Measurements from ENCODE around the gene DUSP16. TPM values are rescaled to one million over a fixed set of nuclear protein-coding genes. Genes with fewer than 3 reads are reported as not detected.

Gene DUSP16
- total RNA-seq, 4 donors from 2014 or later, result 16.1 to 47.0 (median 40.0) TPM

GRCh38 chr12:12465522-12465921 lies 97.1 kb downstream of the DUSP16 start:
- TF ChIP-seq EP300 (IDR thresholded peaks at IDR 0.05; ENCODE audit: low read depth) (no peak), POLR2AphosphoS5 (IDR thresholded peaks at IDR 0.05) (no peak)

GRCh38 chr12:12461923-12462315 lies 100.7 kb downstream of the DUSP16 start:
- H3K27ac ChIP-seq, result no peak overlapping the region
- intact Hi-C loops (cut with DNase I; ENCODE audit: low total_unique reads), result no loop called here
- no peak for TF ChIP-seq POLR2A (IDR thresholded peaks at IDR 0.05)
- TF ChIP-seq EP300 (IDR thresholded peaks at IDR 0.05; ENCODE audit: low read depth), result no peak
- TF ChIP-seq CTCF (IDR thresholded peaks at IDR 0.05), result no peak
- no peak for TF ChIP-seq POLR2AphosphoS5 (IDR thresholded peaks at IDR 0.05)

More at GRCh38 chr12:12465522-12465921, 97.1 kb downstream of the DUSP16 start:
- intact Hi-C loops (cut with DNase I; ENCODE audit: low total_unique reads), result no loop called here
- no peaks in the 10 kb centered on the region for H3K9me3 ChIP-seq
- DNase-seq, result no peak
- 91 to 92% methylated on average over 2 to 20 of the region's 20 CpGs for WGBS, 2 donors (ENCODE audit: low coverage in 1 of 2)
- peaks cover 0 to 3% (median 0%) of the 10 kb centered on the region in 4 donors for H3K4me1 ChIP-seq
- no peaks in the 10 kb centered on the region for H3K27me3 ChIP-seq
- H3K4me3 ChIP-seq, result no peak overlapping the region
- peak overlapping the region in 3 of 4 donors; percentile 0 to 51 (median 31) for H3K27ac ChIP-seq
- H3K36me3 ChIP-seq, result no peaks in the 10 kb centered on the region
- in situ Hi-C loops (cut with MboI; ENCODE audit: low pct_ligation_motif_present in 1 of 4, low pct_unique_long_range_greater_than_20kb in 1 of 4, low sequenced_read_pairs in 3 of 4), result no loop called here

GRCh38 chr12:12460935-12461922 lies 101.4 kb downstream of the DUSP16 start:
- Histone ChIP-seq H3K9me3 (no peaks in the 10 kb centered on the region), H3K36me3 (no peaks in the 10 kb centered on the region), H3K4me1 (peaks cover 0 to 5% (median 0%) of the 10 kb centered on the region in 4 donors), H3K27ac (no peak overlapping the region), H3K27me3 (no peaks in the 10 kb centered on the region), H3K4me3 (no peak overlapping the region)
- no peak for TF ChIP-seq EP300 (IDR thresholded peaks at IDR 0.05; ENCODE audit: low read depth)
- no peak for TF ChIP-seq POLR2A (IDR thresholded peaks at IDR 0.05)
- no peak for TF ChIP-seq POLR2AphosphoS5 (IDR thresholded peaks at IDR 0.05)
- no peak for TF ChIP-seq CTCF (IDR thresholded peaks at IDR 0.05)
- 76 to 84% methylated on average over 4 to 8 of the region's 8 CpGs for WGBS, 2 donors (ENCODE audit: low coverage in 1 of 2)
- no peak for DNase-seq
- intact Hi-C loops (cut with DNase I; ENCODE audit: low total_unique reads) (no loop called here), in situ Hi-C loops (cut with MboI; ENCODE audit: low pct_ligation_motif_present in 1 of 4, low pct_unique_long_range_greater_than_20kb in 1 of 4, low sequenced_read_pairs in 3 of 4) (no loop called here)

More at GRCh38 chr12:12461923-12462315, 100.7 kb downstream of the DUSP16 start:
- Histone ChIP-seq H3K4me3 (no peak overlapping the region), H3K36me3 (no peaks in the 10 kb centered on the region), H3K4me1 (peaks cover 0 to 5% (median 0%) of the 10 kb centered on the region in 4 donors), H3K9me3 (no peaks in the 10 kb centered on the region), H3K27me3 (no peaks in the 10 kb centered on the region)
- no peak for DNase-seq
- in situ Hi-C loops (cut with MboI; ENCODE audit: low pct_ligation_motif_present in 1 of 4, low pct_unique_long_range_greater_than_20kb in 1 of 4, low sequenced_read_pairs in 3 of 4), result no loop called here
- WGBS, 2 donors (ENCODE audit: low coverage in 1 of 2), result 79 to 87% methylated on average over 5 of the region's 5 CpGs

GRCh38 chr12:12456637-12457036 lies 106.0 kb downstream of the DUSP16 start:
- peaks cover 0 to 5% (median 2%) of the 10 kb centered on the region in 4 donors for H3K4me1 ChIP-seq
- no peak for DNase-seq
- no peak overlapping the region for H3K27ac ChIP-seq
- no peaks in the 10 kb centered on the region for H3K36me3 ChIP-seq
- no peaks in the 10 kb centered on the region for H3K9me3 ChIP-seq
- WGBS, 2 donors (ENCODE audit: low coverage in 1 of 2), result 79 to 90% methylated on average over 5 of the region's 5 CpGs
- no peaks in the 10 kb centered on the region for H3K27me3 ChIP-seq
- intact Hi-C loops (cut with DNase I; ENCODE audit: low total_unique reads) (no loop called here), in situ Hi-C loops (cut with MboI; ENCODE audit: low pct_ligation_motif_present in 1 of 4, low pct_unique_long_range_greater_than_20kb in 1 of 4, low sequenced_read_pairs in 3 of 4) (no loop called here)
- no peak overlapping the region for H3K4me3 ChIP-seq
- TF ChIP-seq EP300 (IDR thresholded peaks at IDR 0.05; ENCODE audit: low read depth) (no peak), POLR2A (IDR thresholded peaks at IDR 0.05) (no peak), CTCF (IDR thresholded peaks at IDR 0.05) (no peak), POLR2AphosphoS5 (IDR thresholded peaks at IDR 0.05) (no peak)

Measured in transverse colon (tissue), 4 donors.